ENCODE results near the gene CPEB1.

DNA sequence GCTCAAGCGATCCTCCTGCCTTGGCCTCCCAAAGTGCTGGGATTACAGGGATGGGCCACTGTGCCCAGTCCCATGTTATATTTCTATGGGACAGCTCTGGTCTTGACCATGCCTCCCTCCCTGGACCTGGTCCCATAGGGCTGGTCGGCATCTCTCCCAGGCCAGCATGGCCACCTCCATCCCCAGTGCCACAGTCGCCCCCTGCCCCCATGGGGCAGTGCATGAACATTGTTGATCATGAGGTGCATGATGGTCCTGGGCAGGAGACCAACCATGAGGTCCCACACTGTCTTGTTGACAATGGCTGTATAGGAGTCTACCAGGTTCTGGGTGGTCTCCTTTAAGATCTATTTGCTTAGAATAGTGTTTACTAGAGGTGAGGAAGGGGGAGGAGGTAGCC lies 113.4 kb downstream of the CPEB1 start:
- TF ChIP-seq, protein P1, sequence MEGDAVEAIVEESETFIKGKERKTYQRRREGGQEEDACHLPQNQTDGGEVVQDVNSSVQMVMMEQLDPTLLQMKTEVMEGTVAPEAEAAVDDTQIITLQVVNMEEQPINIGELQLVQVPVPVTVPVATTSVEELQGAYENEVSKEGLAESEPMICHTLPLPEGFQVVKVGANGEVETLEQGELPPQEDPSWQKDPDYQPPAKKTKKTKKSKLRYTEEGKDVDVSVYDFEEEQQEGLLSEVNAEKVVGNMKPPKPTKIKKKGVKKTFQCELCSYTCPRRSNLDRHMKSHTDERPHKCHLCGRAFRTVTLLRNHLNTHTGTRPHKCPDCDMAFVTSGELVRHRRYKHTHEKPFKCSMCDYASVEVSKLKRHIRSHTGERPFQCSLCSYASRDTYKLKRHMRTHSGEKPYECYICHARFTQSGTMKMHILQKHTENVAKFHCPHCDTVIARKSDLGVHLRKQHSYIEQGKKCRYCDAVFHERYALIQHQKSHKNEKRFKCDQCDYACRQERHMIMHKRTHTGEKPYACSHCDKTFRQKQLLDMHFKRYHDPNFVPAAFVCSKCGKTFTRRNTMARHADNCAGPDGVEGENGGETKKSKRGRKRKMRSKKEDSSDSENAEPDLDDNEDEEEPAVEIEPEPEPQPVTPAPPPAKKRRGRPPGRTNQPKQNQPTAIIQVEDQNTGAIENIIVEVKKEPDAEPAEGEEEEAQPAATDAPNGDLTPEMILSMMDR (IDR thresholded peaks at IDR 0.05) = no peak
- no peak for TF ChIP-seq POLR2A (IDR thresholded peaks at IDR 0.05)

All from esophagus squamous epithelium (tissue), 4 donors.